Stromal cell of bone marrow (primary cell): ENCODE data around the gene CACNG3.

ENCODE experiments used
- DNase-seq: peaks from one replicate; pipeline ENCODE4 v3.0.0-alpha.2; 2012; ENCODE audit warnings: low read depth

The CACNG3 gene

DNA sequence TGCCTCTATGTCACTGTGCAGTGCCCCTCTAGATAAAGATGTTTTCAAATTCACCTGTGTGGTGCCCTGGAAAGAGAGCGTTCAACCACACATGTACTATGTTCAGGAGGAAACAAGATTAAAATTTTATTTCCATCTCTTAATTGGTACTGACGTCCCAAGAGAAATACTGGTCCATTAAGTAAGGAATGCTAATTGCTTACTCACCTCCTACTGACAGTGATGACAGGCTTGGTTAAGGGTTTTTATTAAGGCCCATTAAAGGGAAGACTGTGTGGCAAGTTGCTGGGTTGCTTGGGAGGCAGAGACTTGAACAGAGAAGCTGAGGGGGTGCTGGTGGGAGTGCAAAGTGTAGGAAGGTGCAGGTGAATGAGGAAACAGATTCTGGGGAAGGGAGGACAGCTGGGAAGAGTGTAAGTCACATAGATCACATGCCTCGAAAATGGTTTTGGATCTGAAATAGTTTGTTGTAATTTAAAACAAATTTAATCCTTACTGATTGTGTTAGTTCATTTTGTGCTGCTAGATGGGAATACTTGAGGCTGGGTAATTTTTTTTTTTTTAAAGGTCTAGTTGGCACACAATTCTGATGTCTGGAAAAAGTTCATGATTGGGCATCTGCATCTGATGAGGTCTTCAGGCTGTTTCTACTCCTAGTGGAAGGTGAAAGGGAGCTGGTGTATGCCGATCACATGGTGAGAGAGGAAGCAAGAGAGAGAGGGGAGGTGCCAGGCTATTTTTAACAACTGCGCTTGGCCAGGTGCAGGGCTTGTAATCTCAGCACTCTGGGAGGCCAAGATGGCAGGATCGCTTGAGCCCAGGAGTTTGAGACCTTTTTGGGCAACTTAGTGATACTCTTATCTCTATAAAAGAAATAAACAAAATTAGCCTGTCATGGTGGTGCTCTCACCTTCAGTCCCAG lies 140.5 kb downstream of the CACNG3 start:
- DNase-seq: no peak

DNA sequence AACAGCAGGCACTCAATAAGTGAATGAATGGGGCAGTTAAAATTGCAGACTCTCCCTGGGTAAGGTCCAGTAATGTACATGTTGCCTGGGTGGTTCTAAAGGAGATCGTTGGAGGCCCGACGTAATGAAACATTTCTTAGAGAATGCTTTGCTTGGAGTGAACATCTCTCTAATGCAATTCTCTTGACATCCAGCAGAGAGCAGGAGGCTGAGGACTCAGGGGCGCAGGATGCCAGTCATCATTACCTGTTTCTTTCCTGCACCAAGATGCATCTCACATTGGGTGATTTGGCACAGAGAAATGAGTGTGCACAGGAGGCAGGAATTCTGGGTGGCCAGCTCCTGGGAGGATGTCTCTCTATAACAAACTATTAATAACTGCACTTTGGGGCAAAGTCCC lies 152.9 kb downstream of the CACNG3 start:
- no peak for DNase-seq
